Measurements from ENCODE around the gene SYMPK.
"Not testable (repeated sequence)": the region's sequence is repeated elsewhere in the genome, so short reads cannot be mapped to it uniquely, and the experiment has no call there.

The SYMPK gene

DNA sequence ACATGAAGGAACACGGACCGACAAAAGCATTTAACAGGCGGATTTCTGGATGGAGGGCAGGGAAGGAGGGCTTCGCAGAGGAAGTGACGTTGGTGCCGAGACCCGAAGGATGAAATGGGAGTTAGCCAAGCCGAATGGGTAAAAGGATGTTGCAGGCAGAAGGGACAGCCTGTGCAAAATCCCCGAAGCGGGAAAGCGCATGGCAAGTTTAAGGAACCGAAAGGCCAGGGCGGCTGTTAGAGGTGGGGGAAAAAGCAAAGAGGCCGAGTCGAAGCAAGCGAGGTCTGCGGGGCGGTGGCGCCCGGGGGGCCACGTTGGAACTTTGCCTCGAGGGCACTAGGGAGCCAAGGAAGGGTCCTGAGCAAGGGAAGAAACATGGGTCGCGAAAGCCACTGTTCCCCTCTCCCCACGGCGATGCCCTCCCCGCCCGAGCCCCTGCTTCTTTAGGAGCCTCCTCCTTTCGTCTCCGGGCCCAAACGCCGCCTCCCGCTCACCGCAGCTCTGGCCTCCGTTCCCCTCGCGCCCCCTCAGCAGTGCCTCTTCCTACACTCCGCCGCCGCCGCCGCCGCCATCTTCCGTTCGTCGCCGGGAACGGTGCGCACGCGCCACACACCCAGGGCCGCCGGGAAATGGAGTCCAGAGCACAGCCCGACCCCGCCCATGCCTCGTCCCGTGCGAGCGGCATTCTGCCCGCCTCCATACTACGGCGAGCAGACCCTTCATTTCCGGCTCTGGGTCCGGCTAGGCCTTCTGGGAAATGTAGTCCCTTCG, at the start of gene SYMPK:
Gene SYMPK (minus strand): TSS at position 584 of the 771 bp plus-strand sequence. CDS start 8,652 bp downstream, outside the sequence.
- DNase-seq (ENCODE audit: low read depth): peak; percentile 98

DNA sequence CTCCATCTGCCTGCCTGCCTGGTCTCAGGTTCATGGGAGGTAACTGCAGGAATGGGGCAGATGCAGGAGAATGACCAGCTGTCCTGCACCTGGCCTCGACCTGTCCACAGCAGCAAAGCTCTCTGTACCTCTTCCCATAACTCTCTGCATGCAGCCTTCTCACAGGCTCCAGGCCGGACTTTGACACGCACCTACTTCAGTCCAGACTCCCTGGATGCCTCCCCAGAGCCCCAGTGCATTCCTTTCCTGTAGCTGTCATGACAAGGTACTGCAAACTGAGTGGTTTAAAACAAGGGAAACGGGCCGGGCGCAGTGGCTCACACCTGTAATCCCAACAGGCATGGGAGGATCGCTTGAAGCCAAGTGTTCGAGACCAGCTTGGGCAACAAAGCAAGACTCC, 48.3 kb upstream of the SYMPK start:
- no peak for DNase-seq (ENCODE audit: low read depth)

DNA sequence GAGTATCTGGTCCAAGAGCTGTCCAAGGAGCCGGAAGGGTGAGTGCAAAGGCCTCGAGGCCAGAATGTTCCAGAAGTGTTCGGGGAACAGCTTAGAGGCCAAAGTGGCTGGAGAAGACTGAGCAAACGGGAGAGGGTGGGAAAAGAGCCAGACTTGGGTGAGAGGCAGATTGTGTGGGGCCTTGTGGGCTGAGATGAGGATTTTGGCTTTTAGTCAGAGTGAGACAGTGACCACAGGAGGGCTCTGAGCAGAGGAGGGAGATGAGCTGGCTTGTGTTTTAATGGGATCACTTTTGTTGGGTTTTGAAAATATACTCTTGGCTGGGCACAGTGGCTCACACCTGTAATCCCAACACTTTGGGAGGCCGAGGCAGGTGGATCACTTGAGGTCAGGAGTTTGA, 46.0 kb upstream of the SYMPK start:
- DNase-seq (ENCODE audit: low read depth): no peak

DNA sequence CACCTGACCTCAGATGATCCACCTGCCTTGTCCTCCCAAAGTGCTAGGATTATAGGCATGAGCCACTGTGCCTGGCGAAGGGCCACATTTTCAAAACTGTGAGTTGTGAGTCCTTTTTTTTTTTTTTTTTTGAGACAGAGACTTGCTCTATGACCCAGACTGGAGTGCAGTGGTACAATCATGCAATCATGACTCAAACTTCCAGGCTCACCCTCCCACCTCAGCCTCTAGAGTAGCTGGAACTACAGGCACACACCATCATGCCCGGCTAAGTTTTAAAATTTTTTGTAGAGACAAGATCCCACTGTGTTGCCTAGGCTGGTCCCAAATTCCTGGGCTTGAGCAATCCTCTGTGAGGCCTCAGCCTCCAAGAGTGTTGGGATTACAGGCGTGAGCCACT, 43.3 kb upstream of the SYMPK start:
- DNase-seq (ENCODE audit: low read depth): no peak

DNA sequence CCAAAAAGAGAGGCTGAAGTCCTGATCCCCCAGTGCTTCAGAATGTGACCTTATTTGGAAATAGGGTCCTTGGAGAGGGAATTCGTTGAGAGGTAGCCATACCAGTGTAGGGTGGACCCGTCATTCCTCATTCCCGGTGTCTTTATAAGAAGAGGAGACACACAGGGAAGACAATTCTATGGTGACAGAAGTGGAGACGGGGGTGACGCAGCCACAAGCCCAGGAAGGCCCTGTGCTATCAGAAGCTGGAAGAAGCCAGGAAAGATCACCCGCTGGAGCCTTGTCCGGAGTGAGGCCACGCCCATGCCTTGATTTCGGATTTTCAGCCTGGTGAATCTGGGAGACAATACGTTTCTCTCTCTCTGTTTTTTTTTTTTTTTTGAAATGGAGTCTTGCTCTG, 42.1 kb upstream of the SYMPK start:
- no peak for DNase-seq (ENCODE audit: low read depth)

DNA sequence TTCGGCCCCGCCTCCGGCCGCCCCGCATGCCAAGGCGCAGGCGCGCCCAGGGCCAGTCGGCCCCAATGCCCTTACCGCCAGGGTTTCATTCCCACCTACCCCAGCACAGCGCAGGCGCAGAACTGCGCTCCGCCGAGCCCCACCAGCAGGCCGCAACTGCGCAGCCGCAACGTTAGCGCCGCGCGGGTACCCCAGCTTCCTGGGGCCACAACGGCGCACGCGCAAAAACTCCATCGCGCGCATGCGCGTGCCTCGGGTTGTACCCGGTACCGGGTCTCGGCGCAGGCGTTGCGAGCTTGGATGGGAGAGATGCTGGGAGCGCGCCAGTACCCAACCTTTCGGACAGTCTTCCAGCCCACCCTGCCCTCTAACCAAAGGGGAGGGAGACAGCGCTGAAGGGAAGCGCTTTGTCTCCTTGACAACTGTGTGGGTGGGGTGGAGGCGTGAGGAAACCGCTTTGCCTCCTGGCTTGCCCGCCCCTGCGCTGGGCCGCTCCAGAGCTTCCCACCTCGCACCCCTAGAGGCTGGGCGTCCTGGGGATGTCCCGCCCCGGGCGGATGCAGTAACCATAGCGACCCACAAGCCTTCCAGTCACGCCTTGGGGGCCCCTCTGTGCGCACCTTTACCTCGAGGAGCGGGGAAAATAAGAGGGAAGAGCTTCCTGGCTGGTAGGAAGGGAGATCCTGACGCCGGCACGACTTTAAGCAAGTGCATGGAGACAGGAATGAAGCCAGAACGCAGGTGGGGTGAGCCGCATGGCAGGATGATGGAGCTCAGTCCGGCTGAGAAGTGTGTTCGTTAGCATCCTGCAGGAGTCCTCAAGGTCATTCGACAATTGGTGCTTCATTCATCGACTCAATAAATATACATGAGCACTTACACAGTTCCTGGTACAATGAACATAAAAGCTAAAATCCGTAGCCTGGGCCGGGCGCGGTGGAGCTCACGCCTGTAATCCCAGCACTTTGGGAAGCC, 40.0 kb upstream of the SYMPK start:
- DNase-seq (ENCODE audit: low read depth): peak; percentile 100

DNA sequence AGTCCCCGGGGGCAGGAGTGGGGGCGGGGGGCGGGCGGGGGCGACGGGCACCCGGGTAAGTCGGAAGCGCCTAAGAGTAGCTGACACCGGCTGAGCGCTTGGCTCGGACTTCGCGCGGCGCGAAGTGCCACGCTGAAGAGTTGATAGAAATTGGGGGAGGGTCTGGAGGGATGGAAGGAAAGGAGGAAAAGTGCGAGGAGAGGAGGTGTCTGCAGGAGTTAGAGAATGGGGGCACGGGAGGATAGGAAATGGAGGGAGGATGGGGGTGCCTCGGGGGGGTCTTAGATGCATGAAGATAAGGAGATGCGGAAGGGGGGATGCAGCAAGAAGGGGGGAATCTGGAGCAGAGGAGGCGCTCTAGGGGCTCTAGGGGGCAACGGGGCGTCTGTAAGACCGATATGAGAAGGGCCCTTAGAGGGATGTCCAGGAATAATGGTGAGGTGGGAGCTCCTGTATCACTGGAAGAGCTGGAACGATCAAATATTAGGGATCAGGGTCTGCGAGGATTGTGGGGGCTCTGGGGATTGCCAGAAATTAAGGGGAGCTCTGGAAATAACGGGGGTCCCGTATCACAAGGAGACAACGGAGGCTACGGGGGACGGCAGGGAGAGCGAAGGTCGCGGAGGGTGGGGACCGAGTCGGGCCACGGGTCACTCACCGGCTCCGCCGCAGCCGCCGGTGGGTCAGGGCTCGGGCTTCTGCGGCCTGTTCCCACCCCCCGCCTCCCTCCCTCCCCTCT, 39.1 kb upstream of the SYMPK start, which contains the start of gene MYPOP:
Gene MYPOP (minus strand): TSS at position 702 of the 739 bp plus-strand sequence. CDS start 840 bp downstream, outside the sequence.
- DNase-seq (ENCODE audit: low read depth): no peak

DNA sequence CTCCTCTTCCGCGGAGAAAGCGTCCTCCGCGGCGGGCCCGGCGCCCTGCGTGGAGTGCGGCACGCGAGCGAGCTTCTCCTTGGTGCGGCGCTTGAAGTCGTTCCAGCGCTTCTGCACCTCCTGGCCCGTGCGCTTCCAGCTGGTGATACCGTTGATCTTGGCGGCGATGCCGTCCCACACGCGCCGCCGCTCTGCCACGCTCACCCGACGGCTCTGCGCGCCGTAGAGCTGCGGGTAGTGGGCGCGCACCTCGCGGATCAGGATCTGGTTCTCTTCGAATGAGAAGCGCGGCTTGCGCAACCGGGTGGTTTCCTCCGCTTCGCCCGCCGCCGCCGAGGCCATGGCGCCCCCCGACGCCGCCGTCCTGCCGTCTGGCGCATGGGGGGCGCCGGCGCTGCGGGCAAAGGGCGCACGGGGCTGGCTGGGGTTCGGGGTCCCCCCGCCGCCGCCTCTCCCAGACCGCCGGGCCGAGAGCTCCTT, 38.5 kb upstream of the SYMPK start:
- DNase-seq (ENCODE audit: low read depth): no peak

DNA sequence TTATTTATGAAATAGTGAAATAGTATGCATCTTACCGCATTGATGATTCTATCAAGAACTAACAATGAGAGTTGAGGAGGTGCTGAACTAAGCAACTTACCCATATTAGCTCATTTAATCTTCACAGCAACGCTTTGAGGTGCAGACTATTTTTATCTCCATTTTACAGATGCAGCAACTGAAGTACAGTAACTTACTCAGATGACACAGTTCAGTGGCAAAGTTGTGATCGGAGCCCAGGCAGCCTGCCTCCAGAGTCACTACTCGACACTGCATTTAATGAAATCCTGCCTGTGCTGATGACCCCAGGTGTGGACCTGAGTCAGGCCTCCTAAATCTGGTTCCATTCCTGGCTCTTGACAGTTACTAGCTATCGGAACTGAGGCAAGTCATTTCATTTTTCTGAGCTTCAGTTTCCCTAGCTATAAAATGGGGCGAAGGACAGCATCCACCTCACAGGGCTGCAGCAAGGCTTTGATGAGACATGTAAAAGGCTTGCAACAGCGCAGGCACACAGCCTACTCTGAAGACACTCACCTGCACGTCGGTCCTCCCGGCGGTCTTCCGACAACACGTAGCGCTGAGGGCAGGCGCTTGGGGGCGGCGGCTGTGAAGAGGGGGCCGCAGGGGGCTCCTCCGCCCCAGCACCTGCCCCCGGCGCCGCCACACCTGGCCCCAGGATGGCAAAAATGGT, 37.9 kb upstream of the SYMPK start:
- DNase-seq (ENCODE audit: low read depth): no peak

DNA sequence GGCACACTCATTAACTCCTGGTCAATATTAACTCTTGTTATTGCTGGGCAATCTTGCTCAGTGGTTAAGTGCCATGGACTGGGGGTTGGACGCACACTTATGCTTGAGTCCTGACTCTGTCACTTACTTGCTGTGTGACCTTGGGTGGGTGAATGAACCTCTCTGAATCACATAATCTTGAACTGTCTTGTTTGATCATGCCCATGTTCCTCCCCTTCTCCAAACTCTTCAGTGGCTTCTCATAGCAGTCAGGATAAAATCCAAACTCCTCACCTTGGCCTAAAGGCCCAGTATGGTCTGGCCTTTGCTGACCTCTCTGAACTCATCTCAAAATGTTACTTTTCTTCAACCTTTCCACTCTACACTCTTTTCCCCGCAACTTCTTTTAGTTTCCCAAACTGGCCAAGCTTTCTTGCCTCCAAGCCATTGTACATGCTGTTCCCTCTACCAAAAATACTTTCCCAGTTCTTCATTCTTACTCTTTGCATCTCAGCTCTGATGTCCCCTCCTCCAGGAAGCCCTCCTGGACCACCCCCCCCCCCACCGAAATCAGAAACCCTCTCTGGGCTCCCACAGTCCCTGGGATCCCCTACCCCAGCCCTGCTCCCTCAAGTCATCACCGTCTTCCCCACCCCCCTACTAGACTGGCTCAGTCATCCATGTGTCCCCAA, 37.1 kb upstream of the SYMPK start:
- no peak for DNase-seq (ENCODE audit: low read depth)

DNA sequence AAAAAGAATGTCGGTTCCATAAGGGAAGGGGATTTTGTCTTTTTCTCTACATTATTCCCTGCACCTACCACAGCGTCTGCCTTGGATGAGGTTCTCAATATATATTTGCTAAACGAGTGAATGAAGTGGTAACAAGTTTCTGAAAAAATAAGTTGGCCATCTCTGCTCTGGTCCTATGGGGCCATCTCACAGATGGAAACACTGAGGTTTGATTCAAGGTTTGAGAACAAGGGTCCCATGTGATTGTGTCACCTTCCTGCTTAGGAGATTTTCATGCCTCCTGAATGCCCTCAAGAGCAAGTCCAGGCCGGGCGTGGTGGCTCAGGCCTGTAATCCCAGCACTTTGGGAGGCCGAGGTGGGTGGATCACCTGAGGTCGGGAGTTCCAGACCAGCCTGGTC, 36.3 kb upstream of the SYMPK start:
- no peak for DNase-seq (ENCODE audit: low read depth)

DNA sequence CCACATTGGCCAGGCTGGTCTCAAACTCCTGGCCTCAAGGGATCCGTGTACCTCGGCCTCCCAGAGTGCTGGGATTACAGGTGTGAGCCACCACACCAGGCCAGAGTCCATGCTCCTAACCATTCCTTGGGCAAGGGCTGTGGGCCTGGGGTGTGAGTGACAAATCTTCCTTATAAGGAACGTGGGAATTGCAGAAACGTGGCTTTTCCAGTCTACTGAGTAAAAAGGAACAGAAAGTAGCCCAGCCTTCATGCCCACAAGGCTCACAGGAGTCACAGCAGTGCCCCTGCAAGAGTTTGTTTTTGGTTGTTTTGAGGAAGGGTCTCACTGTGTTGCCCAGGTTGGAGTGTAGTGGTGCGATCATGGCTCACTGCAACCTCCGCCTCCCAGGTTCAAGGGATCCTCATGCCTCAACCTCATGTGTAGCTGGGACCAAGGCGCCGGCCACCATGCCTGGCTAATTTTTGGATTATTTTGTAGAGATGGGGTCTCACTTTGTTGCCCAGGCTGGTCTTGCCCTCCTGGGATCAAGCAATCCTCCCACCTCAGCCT, 34.4 kb upstream of the SYMPK start:
- no peak for DNase-seq (ENCODE audit: low read depth)

DNA sequence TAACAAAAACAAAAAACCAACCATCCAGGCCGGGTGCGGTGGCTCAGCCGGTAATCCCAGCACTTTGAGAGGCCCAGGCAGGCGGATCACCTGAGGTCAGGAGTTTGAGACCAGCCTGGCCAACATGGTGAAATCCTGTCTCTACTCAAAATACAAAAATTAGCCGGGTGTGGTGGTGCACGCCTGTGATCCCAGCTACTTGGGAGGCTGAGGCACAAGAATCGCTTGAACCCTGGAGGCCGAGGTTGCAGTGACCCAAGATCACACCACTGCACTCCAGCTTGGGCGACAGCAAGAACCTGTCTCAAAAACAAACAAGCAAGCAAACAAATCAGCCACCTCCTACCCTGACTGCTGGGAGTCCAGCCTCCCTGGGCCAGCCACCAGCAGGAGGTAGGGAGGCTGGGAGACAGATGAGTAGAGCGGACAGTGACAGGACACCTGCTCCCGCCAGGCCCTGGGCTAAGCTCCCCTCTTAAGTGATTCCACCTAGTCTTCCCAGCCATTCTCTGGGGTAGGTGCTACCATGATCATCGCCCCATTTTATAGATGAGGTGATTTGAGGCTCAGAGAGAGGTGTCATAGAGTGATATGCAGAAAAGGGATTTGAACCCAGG, 33.1 kb upstream of the SYMPK start:
- not testable (repeated sequence) for DNase-seq (ENCODE audit: low read depth)

DNA sequence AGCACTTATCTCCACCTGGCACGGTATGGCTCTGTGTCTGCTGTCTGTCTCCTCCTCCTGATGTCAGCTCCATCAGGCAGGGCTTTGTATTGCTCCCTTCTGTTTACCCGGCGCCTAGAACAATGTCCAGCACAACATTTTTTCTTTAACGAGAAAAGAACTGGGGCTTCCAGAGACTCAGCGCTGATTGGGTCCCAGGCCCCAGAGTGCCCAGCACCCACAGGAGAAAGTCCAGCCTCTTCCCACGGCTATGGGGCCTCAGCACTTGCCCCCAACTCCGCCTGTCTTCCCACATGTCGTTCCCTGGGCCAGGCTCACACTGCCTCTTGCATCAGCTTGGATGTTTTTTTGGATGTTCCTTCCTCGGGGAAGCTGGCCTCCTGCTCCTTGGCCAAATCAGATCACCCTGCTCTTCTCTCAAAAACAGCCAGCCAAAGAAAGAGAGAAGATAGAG, 32.6 kb upstream of the SYMPK start:
- no peak for DNase-seq (ENCODE audit: low read depth)

DNA sequence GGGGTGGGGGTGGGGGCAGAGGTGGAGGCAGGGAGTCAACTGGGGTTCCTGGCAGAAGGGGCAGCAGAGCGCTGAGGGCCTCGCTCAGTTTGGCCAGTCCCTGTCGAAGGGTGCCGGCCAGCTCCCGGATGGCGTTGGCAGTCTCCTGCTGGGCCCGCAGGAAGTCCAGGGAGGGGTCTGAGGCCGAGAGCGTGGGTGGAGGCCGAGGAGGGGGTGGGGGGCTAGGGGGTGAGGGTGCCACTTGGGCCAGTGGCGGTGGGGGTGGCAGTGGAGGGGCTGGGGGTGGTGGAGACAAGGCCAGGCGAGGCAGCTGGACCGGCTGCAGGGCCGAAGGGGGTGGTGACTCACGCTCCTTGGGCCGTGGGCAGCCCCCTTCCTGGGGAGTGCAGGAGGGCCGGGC, 27.9 kb upstream of the SYMPK start:
- DNase-seq (ENCODE audit: low read depth): no peak

DNA sequence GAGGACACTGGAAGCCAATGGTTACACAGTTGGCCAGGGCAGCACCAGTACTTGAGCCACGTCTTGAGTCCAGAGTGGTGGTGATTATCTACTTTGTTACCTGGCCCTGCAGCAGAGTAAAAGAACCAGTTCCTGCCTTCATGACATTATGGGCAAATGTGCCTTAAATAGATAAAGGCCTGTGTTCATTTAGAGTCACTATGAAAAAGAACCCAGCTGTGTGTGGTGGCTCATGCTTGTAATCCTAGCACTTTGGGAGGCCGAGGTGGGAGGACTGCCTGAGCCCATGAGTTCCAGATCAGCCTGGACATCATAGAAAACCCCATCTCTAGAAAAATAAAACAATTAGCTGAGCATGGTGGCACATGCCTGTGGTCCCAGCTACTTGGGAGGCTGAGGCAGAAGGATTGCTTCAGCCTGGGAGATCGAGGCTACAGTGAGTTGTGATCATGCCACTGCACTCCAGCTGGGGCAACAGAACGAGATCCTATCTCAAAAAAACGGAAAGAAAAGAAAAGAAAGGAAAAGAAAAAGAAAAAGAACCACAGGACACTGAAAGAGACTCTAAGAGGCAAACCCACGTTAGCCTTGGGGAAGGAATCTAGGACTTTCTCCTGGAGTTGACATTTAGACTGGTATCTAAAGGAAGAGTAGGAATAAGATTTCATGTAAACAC, 26.4 kb upstream of the SYMPK start:
- DNase-seq (ENCODE audit: low read depth): no peak

DNA sequence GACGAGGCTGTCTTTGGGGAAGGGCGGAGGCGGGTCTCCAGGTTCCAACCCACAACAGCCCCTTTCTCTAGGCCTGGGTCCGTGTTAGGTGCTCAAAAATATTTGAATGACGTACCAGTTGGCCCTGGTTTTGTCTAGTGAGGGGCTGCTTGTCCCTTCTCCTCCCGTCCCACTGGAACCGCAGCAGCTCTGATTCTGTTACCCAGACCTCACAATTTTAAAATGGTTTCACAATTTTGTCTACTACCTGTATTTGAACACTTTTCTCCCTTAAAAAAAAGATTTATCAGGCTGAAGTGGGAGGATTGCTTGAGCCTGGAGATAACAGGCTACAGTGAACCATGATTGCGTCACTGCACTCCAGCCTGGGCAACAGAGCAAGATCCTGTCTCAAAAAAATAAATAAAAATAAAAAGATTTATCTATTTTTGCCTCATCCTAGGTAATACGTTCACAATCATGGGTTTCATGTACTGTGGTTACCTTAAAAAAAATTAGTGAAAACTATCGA, 24.3 kb upstream of the SYMPK start:
- DNase-seq (ENCODE audit: low read depth): no peak

DNA sequence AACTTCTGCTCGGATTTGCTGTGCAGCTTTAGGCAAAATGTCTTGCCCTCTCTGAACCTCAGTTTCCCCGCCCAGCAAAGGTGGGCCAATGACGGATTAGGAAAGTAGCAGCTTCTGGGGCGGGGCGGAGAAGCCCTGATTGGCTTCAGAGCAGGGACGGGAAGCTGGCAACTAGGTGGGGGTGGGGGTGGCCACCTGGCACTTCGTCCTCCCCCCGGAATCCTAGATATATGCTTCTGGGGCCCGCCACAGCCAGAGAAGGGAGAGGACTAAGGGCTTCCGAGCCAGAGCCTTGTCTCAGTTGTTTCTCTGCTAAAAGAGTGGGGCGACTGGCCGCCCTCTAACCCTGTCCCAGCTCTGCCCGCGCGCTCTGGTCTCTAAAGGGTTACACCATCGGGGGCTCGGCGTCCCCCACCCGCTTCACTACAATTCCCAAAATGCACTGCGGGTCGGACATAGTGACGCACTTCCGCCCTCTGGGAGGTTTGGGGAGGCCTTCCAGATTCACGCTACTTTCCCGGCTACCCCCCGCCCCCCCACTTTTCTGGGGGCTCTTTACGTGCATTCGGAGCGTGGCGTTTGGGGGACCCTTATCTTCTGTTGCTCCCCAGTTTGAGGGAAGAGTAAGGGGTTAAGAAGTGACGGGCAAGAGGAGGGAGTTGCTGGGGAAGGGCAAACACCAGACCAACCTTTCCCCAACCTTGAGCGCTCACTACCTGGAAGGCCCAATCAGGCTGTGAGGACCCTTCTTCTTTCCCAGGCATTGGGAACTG, 23.7 kb upstream of the SYMPK start:
- DNase-seq (ENCODE audit: low read depth): peak; percentile 86

Measured in activated T-cell treated with anti-CD3 and anti-CD28 coated beads for 24 hours (primary cell).